Measurements from ENCODE around the gene PHF10.
A peak's percentile ranks its signal among the peaks of the same experiment; 100 is the strongest.
"Not testable (repeated sequence)": the region's sequence is repeated elsewhere in the genome, so short reads cannot be mapped to it uniquely, and the experiment has no call there.

Gene PHF10

GRCh38 chr6:169724494-169725124 lies at the start of gene PHF10:
Gene PHF10, minus strand, starts transcription at chr6:169724500. Its CDS starts 569 bp downstream, at chr6:169723931.
- DNase-seq = peak; percentile 82

- no peak for DNase-seq
Measured at GRCh38 chr6:169766921-169767736, 42.8 kb upstream of the PHF10 start.

- DNase-seq = no peak
Measured at GRCh38 chr6:169766232-169766631, 41.9 kb upstream of the PHF10 start.

GRCh38 chr6:169765789-169766188 lies 41.5 kb upstream of the PHF10 start:
- DNase-seq = not testable (repeated sequence)

- no peak for DNase-seq
Measured at GRCh38 chr6:169763881-169764280, 39.6 kb upstream of the PHF10 start.

GRCh38 chr6:169763308-169763707 lies 39.0 kb upstream of the PHF10 start:
- DNase-seq = no peak

GRCh38 chr6:169755162-169755561 lies 30.9 kb upstream of the PHF10 start:
- DNase-seq = no peak

GRCh38 chr6:169752074-169752623 lies 27.8 kb upstream of the PHF10 start:
- DNase-seq = peak; percentile 52

GRCh38 chr6:169751242-169752073 lies 27.2 kb upstream of the PHF10 start, which contains the start of the genes DYNLT2 and ERMARD:
Gene DYNLT2, minus strand, starts transcription at chr6:169751572. Its CDS starts 114 bp downstream, at chr6:169751458.
Gene ERMARD, plus strand, starts transcription at chr6:169751622. Its CDS starts 36 bp downstream, at chr6:169751658.
- DNase-seq = peak; percentile 89

- DNase-seq = no peak
Measured at GRCh38 chr6:169746556-169746955, 22.3 kb upstream of the PHF10 start.

GRCh38 chr6:169745405-169745804 lies 21.1 kb upstream of the PHF10 start:
- no peak for DNase-seq

GRCh38 chr6:169741344-169741743 lies 17.0 kb upstream of the PHF10 start:
- DNase-seq = no peak

GRCh38 chr6:169738976-169739529 lies 14.8 kb upstream of the PHF10 start:
- peak; percentile 17 for DNase-seq

- peak; percentile 51 for DNase-seq
Measured at GRCh38 chr6:169738204-169738975, 14.1 kb upstream of the PHF10 start.

GRCh38 chr6:169729961-169730360 lies 5.7 kb upstream of the PHF10 start:
- DNase-seq = no peak

- DNase-seq = no peak
Measured at GRCh38 chr6:169726963-169727362, 2.7 kb upstream of the PHF10 start.

- DNase-seq = no peak
Measured at GRCh38 chr6:169726049-169726400, 1.7 kb upstream of the PHF10 start.

- DNase-seq = no peak
Measured at GRCh38 chr6:169725125-169726048, 1.1 kb upstream of the PHF10 start.

GRCh38 chr6:169723991-169724493 lies 258 bp downstream of the PHF10 start:
- peak; percentile 33 for DNase-seq

GRCh38 chr6:169723200-169723909 lies 945 bp downstream of the PHF10 start:
- DNase-seq = peak; percentile 41

Data from NCI-H2171 (cell line).